BJ (cell line): ENCODE data around the gene SDF4. TPM values are rescaled to one million over a fixed set of nuclear protein-coding genes. Genes with fewer than 3 reads are reported as not detected.

Source experiments
- CTCF ChIA-PET: fragments of 350-600 bp; formaldehyde crosslinking; extraction: SDS; loops from one replicate; lab custom pipeline; 2021; ENCODE audit warnings: antibody characterized with exemption, inconsistent platforms; lab: Yijun Ruan, JAX
- POLR2A ChIA-PET: fragments of 300-600 bp; sonication (Branson Sonifier 250); formaldehyde crosslinking; extraction: SDS; loops from one replicate; lab custom pipeline; 2021; ENCODE audit warnings: antibody characterized with exemption; lab: Charles Lee
- DNase-seq: peaks from one replicate; pipeline ENCODE4 v3.0.0-alpha.2; 2011; ENCODE audit warnings: low read depth
- H3K27me3 ChIP-seq: 2 replicates; pipeline ENCODE4 v1.6.0; 2011; ENCODE audit warnings: low read length; ENCODE audit not compliant: control insufficient read depth, insufficient read depth
- H3K36me3 ChIP-seq: 2 replicates; pipeline ENCODE4 v1.5.1; 2011; ENCODE audit warnings: low read length; ENCODE audit not compliant: control insufficient read depth, insufficient read depth
- H3K4me3 ChIP-seq: 2 replicates; pipeline ENCODE4 v1.5.1; 2011; ENCODE audit warnings: low read depth, mild to moderate bottlenecking, control low read depth, low read length
- polyA plus RNA-seq: library from polyadenylated mRNA; depleted of rRNA; stranded (reverse); fragments of >200 nt; gene quantifications from 2 replicates; pipeline ENCODE4 v1.2.3, GENCODE V29; 2011
- TF ChIP-seq, protein P1 (sequence below): IDR thresholded peaks from 2 replicates; pipeline ENCODE4 v1.5.1; 2011; ENCODE audit warnings: low read depth, mild to moderate bottlenecking, control low read depth, inconsistent platforms, low read length, moderate library complexity; ENCODE audit not compliant: insufficient read depth

SDF4 gene
- polyA plus RNA-seq, 1 experiment = 188 TPM

DNA sequence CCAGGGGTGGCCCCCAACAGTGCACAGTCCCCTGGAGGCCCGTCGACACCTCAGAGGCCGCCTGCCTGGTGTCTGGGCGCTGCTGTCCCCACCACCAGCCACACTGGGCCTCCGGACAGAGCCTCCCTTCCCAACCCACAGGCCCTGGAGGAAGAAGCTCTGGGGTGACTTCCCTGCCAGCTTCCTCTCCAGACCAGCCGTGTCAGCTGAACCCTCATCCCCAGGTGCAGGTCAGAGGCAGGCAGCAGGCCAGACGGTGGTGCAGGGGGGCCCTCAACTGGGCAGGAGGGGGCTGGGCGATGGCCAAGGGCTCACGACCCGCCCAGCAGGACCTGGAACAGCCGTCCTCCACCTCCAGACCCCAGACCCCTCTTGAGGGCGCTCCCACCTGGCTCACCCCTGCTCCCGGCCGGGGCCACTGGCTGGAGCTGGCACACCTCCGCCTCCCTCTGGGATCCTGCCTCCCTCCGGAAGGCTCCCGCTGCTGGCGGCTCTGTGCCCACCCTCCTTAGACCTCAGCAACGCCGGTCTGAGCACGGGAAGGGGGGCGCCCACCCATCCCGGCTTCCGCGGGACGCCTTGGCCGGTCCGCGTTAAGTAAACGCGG is 25.9 kb downstream of the SDF4 start:
- H3K36me3 ChIP-seq = no peaks in the 10 kb centered on the region
- no peak overlapping the region for H3K4me3 ChIP-seq
- TF ChIP-seq, protein P1, sequence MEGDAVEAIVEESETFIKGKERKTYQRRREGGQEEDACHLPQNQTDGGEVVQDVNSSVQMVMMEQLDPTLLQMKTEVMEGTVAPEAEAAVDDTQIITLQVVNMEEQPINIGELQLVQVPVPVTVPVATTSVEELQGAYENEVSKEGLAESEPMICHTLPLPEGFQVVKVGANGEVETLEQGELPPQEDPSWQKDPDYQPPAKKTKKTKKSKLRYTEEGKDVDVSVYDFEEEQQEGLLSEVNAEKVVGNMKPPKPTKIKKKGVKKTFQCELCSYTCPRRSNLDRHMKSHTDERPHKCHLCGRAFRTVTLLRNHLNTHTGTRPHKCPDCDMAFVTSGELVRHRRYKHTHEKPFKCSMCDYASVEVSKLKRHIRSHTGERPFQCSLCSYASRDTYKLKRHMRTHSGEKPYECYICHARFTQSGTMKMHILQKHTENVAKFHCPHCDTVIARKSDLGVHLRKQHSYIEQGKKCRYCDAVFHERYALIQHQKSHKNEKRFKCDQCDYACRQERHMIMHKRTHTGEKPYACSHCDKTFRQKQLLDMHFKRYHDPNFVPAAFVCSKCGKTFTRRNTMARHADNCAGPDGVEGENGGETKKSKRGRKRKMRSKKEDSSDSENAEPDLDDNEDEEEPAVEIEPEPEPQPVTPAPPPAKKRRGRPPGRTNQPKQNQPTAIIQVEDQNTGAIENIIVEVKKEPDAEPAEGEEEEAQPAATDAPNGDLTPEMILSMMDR = no peak
- ChIA-PET POLR2A (no interaction called here), CTCF (interaction anchor here (0.6 to 0.7 kb wide), 2 partner anchors 24 to 206 kb away, joined by 3 read pairs; partner anchors contain the start of gene HES4)
- H3K27me3 ChIP-seq = peaks cover 2% of the 10 kb centered on the region; the same call in 1 of the 2 replicates
- DNase-seq = no peak

DNA sequence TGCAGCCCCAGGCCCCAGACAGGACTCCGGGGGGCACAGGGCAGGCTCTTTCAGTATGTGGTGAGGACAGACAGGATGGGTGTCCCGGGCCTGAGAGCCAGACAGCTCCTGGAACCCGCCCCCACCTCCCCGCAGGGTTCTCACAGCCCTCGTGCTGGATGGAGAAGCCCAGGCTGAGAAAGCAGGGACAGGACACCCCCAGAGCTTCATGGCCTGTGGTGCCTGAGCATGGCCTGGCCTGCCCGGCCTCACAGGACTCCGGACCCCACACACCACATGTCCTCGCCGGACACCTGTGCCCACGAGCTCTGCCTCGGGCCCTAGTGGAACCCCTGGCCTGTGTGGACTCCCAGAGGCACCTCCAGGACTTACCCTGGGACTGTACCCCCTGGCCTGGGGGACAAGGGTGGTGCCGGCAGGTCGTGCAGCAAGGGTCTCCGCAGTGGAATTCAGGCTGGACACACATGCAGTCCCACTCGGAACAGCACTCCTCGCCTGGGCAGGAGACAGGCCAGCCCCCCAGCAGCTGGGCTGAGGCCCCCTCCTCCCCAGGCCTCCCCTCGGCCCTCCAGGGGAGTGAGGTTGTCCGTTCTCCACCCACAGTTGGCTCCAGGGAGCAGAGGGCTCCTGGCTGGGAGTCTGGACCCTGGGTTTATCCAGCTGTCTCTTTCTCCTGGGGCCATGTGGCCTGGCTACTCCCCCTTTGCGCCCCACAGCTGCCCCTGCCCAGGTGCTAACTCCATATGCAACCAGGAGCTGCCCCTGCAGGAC is 26.6 kb downstream of the SDF4 start:
- TF ChIP-seq, protein P1 = no peak
- Histone ChIP-seq H3K4me3 (no peak overlapping the region), H3K36me3 (no peaks in the 10 kb centered on the region), H3K27me3 (peaks cover 2% of the 10 kb centered on the region; the same call in 1 of the 2 replicates)
- DNase-seq = no peak
- POLR2A ChIA-PET = no interaction called here
- CTCF ChIA-PET = interaction anchor here (0.7 kb wide), 1 partner anchor 25 kb away, joined by 3 read pairs; no protein-coding TSS in a partner anchor

DNA sequence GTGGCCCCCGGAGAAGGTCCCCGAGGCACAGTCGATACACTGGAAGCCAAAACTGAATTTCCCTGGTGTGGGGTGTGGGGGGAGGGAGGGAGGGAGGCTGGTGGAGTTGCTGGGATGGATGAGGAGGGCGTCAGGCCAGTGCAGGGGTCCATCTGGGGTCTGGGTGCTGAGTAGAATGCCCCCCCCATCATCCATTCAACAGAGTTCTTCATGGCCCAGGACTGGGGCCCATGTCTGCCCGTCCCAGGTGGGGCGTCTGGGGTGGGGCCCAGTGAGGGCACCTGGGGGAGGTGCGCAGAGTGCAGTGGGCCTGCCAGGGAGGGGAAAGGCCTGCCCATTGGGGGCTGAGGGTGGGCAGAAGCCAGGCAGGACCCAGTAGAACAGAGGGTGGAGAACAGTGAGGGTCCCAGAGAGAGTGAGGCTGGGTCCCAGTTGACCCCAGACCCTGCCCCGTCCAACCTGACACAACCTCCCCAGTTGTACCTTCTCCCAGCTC is 27.3 kb downstream of the SDF4 start:
- ChIA-PET CTCF (no interaction called here), POLR2A (no interaction called here)
- no peak for DNase-seq
- Histone ChIP-seq H3K27me3 (peaks cover 2% of the 10 kb centered on the region; the same call in 1 of the 2 replicates), H3K4me3 (no peak overlapping the region), H3K36me3 (no peaks in the 10 kb centered on the region)
- TF ChIP-seq, protein P1 = no peak

DNA sequence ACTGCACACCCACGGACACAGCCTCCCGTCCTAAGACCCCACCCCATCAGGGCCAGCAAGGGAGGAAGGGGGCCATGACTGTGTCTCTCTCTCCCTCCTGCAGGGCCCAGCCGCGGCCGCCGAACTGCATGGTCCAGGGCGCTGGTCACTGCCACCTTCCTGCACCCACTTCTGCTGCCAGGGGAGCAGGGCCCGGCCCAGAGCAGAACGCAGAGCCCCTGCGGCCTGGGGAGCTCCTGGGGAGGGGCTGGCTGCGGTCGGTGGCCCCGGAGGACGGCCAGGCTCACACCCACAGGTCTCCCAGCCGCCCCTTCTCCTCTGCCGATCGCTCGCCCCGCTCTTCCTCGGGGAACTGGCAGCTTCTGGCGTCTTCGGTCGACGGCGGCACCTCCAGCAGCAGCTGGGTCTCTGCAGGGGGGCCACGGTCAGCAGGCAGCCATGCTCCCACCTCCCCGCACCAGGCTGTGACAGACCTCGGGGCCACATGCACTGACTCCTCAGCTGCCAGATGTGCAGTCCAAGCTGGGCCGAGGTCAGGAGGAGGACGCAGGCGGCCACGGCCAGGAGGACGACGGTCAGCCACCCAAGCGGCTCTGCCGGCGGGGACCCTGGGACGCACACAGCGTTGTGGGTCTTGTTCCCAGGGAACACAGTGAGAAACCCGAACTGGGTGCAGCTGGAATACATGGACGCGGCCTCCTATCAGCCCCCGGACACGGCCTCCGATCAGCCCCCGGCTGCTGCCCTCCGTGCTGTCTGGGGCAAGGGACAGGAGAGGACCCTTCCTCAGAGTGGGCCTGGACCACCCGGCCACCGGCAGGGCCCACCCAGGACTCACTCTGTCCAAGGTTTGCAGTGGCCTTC is 28.0 kb downstream of the SDF4 start:
- POLR2A ChIA-PET = no interaction called here
- TF ChIP-seq, protein P1 = no peak

More for the DNA sequence above, 28.0 kb downstream of the SDF4 start:
- no peak overlapping the region for H3K4me3 ChIP-seq
- H3K36me3 ChIP-seq = no peaks in the 10 kb centered on the region
- CTCF ChIA-PET = no interaction called here
- peaks cover 2% of the 10 kb centered on the region; the same call in 1 of the 2 replicates for H3K27me3 ChIP-seq
- no peak for DNase-seq
